Omental fat pad (tissue), 4 donors: Measurements from ENCODE around the gene RAC3. TPM values are rescaled to one million over a fixed set of nuclear protein-coding genes. Genes with fewer than 3 reads are reported as not detected.

ENCODE experiments used
- ATAC-seq: fragments of 150-250 bp; one replicate; pipeline ENCODE4 v1.9.1; 2016; ENCODE audit warnings: mild to moderate bottlenecking, moderate library complexity; ENCODE audit not compliant: low FRiP score
- DNase-seq: peaks from one replicate; pipeline ENCODE4 v3.0.0-alpha.2; 2019; ENCODE audit warnings: low spot score
- CTCF ChIP-seq, 3 donors: fragments of 450-650 bp; IDR thresholded peaks; one replicate each; pipeline ENCODE4 v1.5.1; 2016 to 2017; ENCODE audit warnings: antibody characterized with exemption in 3 of 3, mild to moderate bottlenecking in 3 of 3, moderate library complexity in 2 of 3
- total RNA-seq, 4 donors: library from RNA; depleted of rRNA; stranded (reverse); fragments of >200 nt; gene quantifications; one replicate each; pipeline ENCODE4 v1.1.0, GENCODE V29; 2016

RAC3 gene
- total RNA-seq, 4 donors from 2014 or later: 7.9 to 25.1 (median 12.0) TPM

- DNase-seq: no peak
- ATAC-seq: no peak
- no peak for TF ChIP-seq CTCF (IDR thresholded peaks at IDR 0.05)
Observed at GRCh38 chr17:82063424-82064415, 32.2 kb downstream of the RAC3 start.

GRCh38 chr17:82064433-82065192 is 33.1 kb downstream of the RAC3 start:
- no peak for DNase-seq
- TF ChIP-seq CTCF (IDR thresholded peaks at IDR 0.05): no peak
- ATAC-seq: no peak

- DNase-seq (no peak), ATAC-seq (peak; percentile 51)
- TF ChIP-seq CTCF (IDR thresholded peaks at IDR 0.05): no peak
Observed at GRCh38 chr17:82065193-82065637, 33.7 kb downstream of the RAC3 start.

- peak; percentile 78 for ATAC-seq
- no peak for TF ChIP-seq CTCF (IDR thresholded peaks at IDR 0.05)
- no peak for DNase-seq
Observed at GRCh38 chr17:82065638-82066303, 34.3 kb downstream of the RAC3 start, which contains the start of gene DUS1L. DUS1L (minus strand) TSS chr17:82065804; CDS start chr17:82065059, 745 bp downstream.

- no peak for TF ChIP-seq CTCF (IDR thresholded peaks at IDR 0.05)
- no peak for DNase-seq
- no peak for ATAC-seq
Observed at GRCh38 chr17:82070611-82071010, 39.1 kb downstream of the RAC3 start.

- no peak for DNase-seq
- ATAC-seq: no peak
- TF ChIP-seq CTCF (IDR thresholded peaks at IDR 0.05): no peak
Observed at GRCh38 chr17:82072827-82073226, 41.3 kb downstream of the RAC3 start.
